Transverse colon (tissue), 4 donors: ENCODE measurements around the gene SLC35E4. TPM values are rescaled to one million over a fixed set of nuclear protein-coding genes. Genes with fewer than 3 reads are reported as not detected.
"Not testable (repeated sequence)": the region's sequence is repeated elsewhere in the genome, so short reads cannot be mapped to it uniquely, and the experiment has no call there.

Source experiments
- DNase-seq: peaks from one replicate; pipeline ENCODE4 v3.0.0-alpha.2; 2019
- H3K27ac ChIP-seq, 4 donors: fragments of 200-600 bp; sonication (generic); 2 replicates each; pipeline ENCODE4 v1.5.1; 2016 to 2018; ENCODE audit warnings: inconsistent platforms in 4 of 4
- H3K27me3 ChIP-seq: fragments of 200-600 bp; sonication (generic); 2 replicates; pipeline ENCODE4 v1.5.1; 2017; ENCODE audit warnings: inconsistent platforms
- H3K36me3 ChIP-seq, 4 donors: fragments of 200-600 bp; sonication (generic); 2 replicates each; pipeline ENCODE4 v1.5.1; 2017 to 2019; ENCODE audit warnings: inconsistent platforms in 4 of 4
- H3K4me1 ChIP-seq, 4 donors: fragments of 200-600 bp; sonication (generic); 2 replicates each; pipeline ENCODE4 v1.5.1; 2017 to 2020; ENCODE audit warnings: inconsistent platforms in 4 of 4
- H3K4me3 ChIP-seq, 4 donors: fragments of 200-600 bp; sonication (generic); 1 replicate in 1 of 4; 2 replicates in 3 of 4; pipeline versions ENCODE4 v1.5.1 to v1.6.1; 2017 to 2019; ENCODE audit warnings: inconsistent platforms in 4 of 4
- H3K9me3 ChIP-seq, 2 donors: fragments of 200-600 bp; sonication (generic); 2 replicates each; pipeline ENCODE4 v1.5.1; 2017 to 2019; ENCODE audit warnings: inconsistent platforms in 2 of 2
- EP300 ChIP-seq: sonication (generic); formaldehyde crosslinking; IDR thresholded peaks from one replicate; pipeline ENCODE4 v1.6.1; 2017; ENCODE audit warnings: antibody characterized with exemption, low read depth
- POLR2A ChIP-seq: fragments of 450-650 bp; IDR thresholded peaks from one replicate; pipeline ENCODE4 v1.6.1; 2016; ENCODE audit warnings: antibody characterized with exemption, mild to moderate bottlenecking, moderate library complexity
- POLR2AphosphoS5 ChIP-seq, 3 donors: sonication (generic); formaldehyde crosslinking; IDR thresholded peaks; one replicate each; pipeline ENCODE4 v1.6.1; 2016; ENCODE audit warnings: antibody characterized with exemption in 3 of 3
- WGBS, 2 donors: methylation state at CpG; one replicate each; pipeline ENCODE4 v1.1.5; 2018; ENCODE audit warnings: low coverage in 1 of 2; 5-methylcytosine and 5-hydroxymethylcytosine counted together
- in situ Hi-C, 4 donors: fragments of 200-750 bp; cut with MboI; loops; one replicate each; pipeline versions ENCODE4 v1.15.0 to v1.15.1; 2017; ENCODE audit warnings: low sequenced_read_pairs in 3 of 4, low pct_ligation_motif_present in 1 of 4, low pct_unique_long_range_greater_than_20kb in 1 of 4
- intact Hi-C: fragments of 100-400 bp; cut with DNase I; formaldehyde crosslinking; loops from one replicate; pipeline ENCODE4 v1.15.1; 2023; ENCODE audit warnings: low total_unique reads
- total RNA-seq, 4 donors: library from RNA; depleted of rRNA; stranded (reverse); fragments of >200 nt; gene quantifications; one replicate each; pipeline ENCODE4 v1.1.0, GENCODE V29; 2016
- TF ChIP-seq, protein P1 (sequence below), 5 experiments: fragments of 200-600 bp in 3 of 5; fragments of 450-650 bp in 2 of 5; sonication (generic) in 3 of 5; IDR thresholded peaks; 1 replicate in 2 of 5; 2 replicates in 3 of 5; pipeline ENCODE4 v1.5.1; 2016 to 2017; ENCODE audit warnings: antibody characterized with exemption in 5 of 5, inconsistent platforms in 3 of 5, mild to moderate bottlenecking in 2 of 5, moderate library complexity in 1 of 5

SLC35E4 gene
- total RNA-seq, 4 donors from 2014 or later, result 6.4 to 21.3 (median 15.7) TPM

DNA sequence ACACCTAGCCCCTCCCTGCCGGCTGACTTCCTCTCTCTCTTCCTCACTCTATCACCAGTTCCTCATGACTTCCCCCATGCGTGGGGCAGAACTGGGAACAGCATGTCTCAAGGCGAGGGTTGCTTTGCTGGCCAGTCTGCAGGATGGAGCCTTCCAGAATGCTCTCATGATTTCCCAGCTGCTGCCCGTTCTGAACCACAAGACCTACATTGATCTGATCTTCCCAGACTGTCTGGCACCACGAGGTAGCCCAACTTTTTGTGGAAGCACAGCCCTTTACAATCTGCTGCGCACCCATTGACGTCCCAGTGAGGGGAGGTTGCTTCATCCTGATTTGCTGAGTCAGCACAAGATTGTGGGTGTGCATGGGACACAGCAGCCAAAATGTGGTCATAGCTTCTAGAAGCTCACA lies 20.0 kb upstream of the SLC35E4 start:
- Histone ChIP-seq H3K4me3 (no peak overlapping the region), H3K36me3 (peaks cover 0 to 3% (median 0%) of the 10 kb centered on the region in 4 donors), H3K4me1 (no peaks in the 10 kb centered on the region), H3K27me3 (no peaks in the 10 kb centered on the region), H3K9me3 (no peaks in the 10 kb centered on the region), H3K27ac (no peak overlapping the region)
- no peak for DNase-seq
- intact Hi-C loops (no loop called here), in situ Hi-C loops (no loop called here)
- TF ChIP-seq POLR2A (no peak), POLR2AphosphoS5 (IDR thresholded peaks at IDR 0.05) (no peak)
- 80 to 83% methylated on average over 1 to 7 of the region's 7 CpGs for WGBS, 2 donors

DNA sequence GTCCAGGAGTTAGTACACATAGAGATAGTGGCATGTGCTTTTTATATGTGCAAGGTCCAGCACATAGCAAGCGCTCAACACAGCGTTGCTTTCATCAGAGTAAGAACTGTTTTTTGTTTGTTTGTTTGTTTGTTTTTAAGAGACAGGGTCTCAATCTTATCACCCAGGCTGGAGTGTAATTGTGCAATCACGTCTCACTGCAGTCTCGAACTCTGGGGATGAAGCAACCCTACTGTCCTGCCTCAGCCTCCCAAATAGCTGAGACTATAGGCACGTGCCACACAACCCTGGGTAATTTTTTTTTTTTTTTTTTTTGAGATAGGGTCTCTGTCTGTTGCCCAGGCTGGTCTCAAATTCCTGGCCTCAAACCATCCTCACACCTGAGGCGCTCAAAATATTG lies 17.8 kb upstream of the SLC35E4 start:
- Histone ChIP-seq H3K27me3 (no peaks in the 10 kb centered on the region), H3K4me3 (no peak overlapping the region), H3K27ac (no peak overlapping the region), H3K36me3 (peaks cover 0 to 3% (median 0%) of the 10 kb centered on the region in 4 donors), H3K4me1 (no peaks in the 10 kb centered on the region), H3K9me3 (no peaks in the 10 kb centered on the region)
- WGBS, 2 donors, result 86 to 88% methylated on average over 4 to 6 of the region's 6 CpGs
- TF ChIP-seq POLR2AphosphoS5 (IDR thresholded peaks at IDR 0.05), result no peak
- TF ChIP-seq POLR2A, result no peak
- TF ChIP-seq EP300, result no peak
- TF ChIP-seq, protein P1, sequence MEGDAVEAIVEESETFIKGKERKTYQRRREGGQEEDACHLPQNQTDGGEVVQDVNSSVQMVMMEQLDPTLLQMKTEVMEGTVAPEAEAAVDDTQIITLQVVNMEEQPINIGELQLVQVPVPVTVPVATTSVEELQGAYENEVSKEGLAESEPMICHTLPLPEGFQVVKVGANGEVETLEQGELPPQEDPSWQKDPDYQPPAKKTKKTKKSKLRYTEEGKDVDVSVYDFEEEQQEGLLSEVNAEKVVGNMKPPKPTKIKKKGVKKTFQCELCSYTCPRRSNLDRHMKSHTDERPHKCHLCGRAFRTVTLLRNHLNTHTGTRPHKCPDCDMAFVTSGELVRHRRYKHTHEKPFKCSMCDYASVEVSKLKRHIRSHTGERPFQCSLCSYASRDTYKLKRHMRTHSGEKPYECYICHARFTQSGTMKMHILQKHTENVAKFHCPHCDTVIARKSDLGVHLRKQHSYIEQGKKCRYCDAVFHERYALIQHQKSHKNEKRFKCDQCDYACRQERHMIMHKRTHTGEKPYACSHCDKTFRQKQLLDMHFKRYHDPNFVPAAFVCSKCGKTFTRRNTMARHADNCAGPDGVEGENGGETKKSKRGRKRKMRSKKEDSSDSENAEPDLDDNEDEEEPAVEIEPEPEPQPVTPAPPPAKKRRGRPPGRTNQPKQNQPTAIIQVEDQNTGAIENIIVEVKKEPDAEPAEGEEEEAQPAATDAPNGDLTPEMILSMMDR (IDR thresholded peaks at IDR 0.05), result no peak
- DNase-seq, result no peak
- in situ Hi-C loops (no loop called here), intact Hi-C loops (no loop called here)

DNA sequence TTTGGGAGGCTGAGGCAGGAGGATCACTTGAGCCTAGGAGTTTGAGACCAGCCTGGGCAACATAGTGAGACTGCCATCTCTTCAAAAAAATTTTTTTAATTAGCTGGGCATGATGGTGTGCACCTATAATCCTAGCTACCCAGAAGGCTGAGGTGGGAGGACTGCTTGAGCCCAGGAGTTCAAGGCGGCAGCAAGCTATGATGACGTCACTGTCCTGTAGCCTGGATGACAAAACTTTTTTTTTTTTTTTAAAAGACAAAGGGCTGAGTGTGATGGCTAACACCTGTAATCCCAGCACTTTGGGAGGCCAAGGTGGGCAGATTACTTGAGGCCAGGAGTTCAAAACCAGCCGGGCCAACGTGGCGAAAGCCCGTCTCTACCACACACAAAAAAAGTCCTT lies 15.7 kb upstream of the SLC35E4 start:
- H3K27me3 ChIP-seq, H3K27ac ChIP-seq, DNase-seq, H3K9me3 ChIP-seq, H3K4me1 ChIP-seq, H3K4me3 ChIP-seq, H3K36me3 ChIP-seq: not testable (repeated sequence)
- 97 to 100% methylated on average over 6 of the region's 6 CpGs for WGBS, 2 donors
- intact Hi-C loops, result loop anchor here (10.0 kb wide), 1 partner anchor 285 kb away; no protein-coding TSS in a partner anchor
- in situ Hi-C loops, result loop anchor here in 1 of 4 donors (10.0 kb wide), 1 partner anchor 135 kb away; no protein-coding TSS in a partner anchor

DNA sequence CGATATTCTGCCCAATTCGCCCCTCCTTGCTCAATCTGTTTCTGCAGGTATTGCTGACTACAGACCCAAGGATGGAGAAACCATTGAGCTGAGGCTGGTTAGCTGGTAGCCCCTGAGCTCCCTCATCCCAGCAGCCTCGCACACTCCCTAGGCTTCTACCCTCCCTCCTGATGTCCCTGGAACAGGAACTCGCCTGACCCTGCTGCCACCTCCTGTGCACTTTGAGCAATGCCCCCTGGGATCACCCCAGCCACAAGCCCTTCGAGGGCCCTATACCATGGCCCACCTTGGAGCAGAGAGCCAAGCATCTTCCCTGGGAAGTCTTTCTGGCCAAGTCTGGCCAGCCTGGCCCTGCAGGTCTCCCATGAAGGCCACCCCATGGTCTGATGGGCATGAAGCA lies 9.2 kb upstream of the SLC35E4 start:
- TF ChIP-seq POLR2A (no peak), POLR2AphosphoS5 (IDR thresholded peaks at IDR 0.05) (no peak), EP300 (no peak)
- TF ChIP-seq, protein P1 (IDR thresholded peaks at IDR 0.05), result no peak
- Histone ChIP-seq H3K36me3 (no peaks in the 10 kb centered on the region), H3K27me3 (no peaks in the 10 kb centered on the region), H3K9me3 (no peaks in the 10 kb centered on the region), H3K4me1 (no peaks in the 10 kb centered on the region), H3K27ac (no peak overlapping the region), H3K4me3 (no peak overlapping the region)
- WGBS, 2 donors, result 83% methylated on average over 5 of the region's 5 CpGs; no CpG with 5 or more reads in 1 of the 2 donors
- intact Hi-C loops (loop anchor here (10.0 kb wide), 1 partner anchor 278 kb away; no protein-coding TSS in a partner anchor), in situ Hi-C loops (loop anchor here in 2 of 4 donors (10.0 to 25.0 kb wide), 2 partner anchors 128 to 286 kb away; no protein-coding TSS in a partner anchor)
- no peak for DNase-seq

DNA sequence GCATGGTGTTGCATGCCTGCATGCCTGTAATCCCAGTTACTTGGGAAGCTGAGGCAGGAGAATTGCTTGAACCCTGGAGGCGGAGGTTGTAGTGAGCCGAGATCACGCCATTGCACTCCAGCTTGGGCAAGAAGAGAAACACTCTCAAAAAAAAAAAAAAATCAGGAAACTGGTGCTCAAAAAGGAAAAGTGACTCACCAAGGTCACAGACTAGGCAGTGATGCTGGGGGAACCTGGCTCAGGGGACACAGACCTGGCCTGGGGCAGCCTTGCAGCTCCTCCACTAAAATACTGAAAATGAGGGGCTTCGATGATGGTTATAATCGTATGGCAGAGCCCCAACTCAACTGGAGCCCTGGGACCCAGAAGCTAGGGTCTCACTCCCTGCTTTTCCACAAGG lies 8.1 kb upstream of the SLC35E4 start:
- 88 to 100% methylated on average over 5 of the region's 5 CpGs for WGBS, 2 donors
- Histone ChIP-seq H3K27ac (no peak overlapping the region), H3K27me3 (no peaks in the 10 kb centered on the region), H3K36me3 (no peaks in the 10 kb centered on the region), H3K9me3 (no peaks in the 10 kb centered on the region), H3K4me1 (no peaks in the 10 kb centered on the region), H3K4me3 (no peak overlapping the region)
- no peak for TF ChIP-seq POLR2A
- no peak for TF ChIP-seq POLR2AphosphoS5 (IDR thresholded peaks at IDR 0.05)
- no peak for TF ChIP-seq EP300
- TF ChIP-seq, protein P1 (IDR thresholded peaks at IDR 0.05), result no peak
- intact Hi-C loops (loop anchor here (10.0 kb wide), 1 partner anchor 277 kb away; no protein-coding TSS in a partner anchor), in situ Hi-C loops (loop anchor here in 2 of 4 donors (10.0 to 25.0 kb wide), 2 partner anchors 127 to 285 kb away; no protein-coding TSS in a partner anchor)
- DNase-seq, result no peak
